Stimulated activated CD4-positive, alpha-beta T cell treated with anti-CD3 and anti-CD28 coated beads, Interleukin-2, amount 100 ng/mL, for 4 hours (primary cell): ENCODE measurements around the gene COL6A1.
"Not testable (repeated sequence)": the region's sequence is repeated elsewhere in the genome, so short reads cannot be mapped to it uniquely, and the experiment has no call there.

Experiments used
- DNase-seq: peaks from one replicate; pipeline ENCODE4 v3.0.0-alpha.2; 2020; ENCODE audit warnings: low read depth

Gene COL6A1

DNA sequence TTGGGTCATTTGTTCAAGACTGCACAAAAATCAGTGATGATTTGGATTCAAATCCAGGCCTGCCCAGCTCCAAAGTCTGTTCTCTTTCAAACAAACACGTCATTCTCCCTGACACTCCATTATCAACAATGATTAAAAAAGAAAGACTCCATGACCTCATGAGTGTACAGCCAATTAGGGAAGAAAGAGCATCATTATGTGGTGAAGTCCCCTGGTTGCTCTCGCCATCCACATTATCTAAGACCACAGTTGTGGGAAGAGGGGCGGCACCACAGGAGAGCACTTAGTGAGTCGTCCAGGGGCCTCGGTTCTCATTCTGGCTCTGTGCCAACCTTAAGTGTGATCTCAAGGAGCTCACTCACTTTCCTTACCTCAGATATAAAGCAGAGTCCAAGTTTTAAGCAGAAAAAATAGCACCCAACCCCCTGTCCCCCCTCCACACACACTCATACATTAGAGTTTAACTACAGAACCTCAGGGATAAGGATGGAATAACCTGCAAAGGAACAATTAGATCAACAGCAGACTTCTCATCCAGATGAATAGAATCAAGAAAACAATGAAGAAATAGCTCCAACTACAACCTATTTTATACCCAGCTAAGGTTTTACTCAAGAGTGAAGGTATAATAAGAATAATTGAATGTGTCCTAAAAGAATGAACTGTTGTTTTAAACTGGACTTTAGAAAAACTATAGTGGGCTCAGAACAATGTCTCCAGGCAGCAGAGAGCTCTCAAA, 47.8 kb downstream of the COL6A1 start:
- no peak for DNase-seq

- no peak for DNase-seq
These were observed 49.9 kb downstream of the COL6A1 start for GRCh38 chr21:46031484-46031883.

- DNase-seq: no peak
These were observed 50.5 kb downstream of the COL6A1 start for GRCh38 chr21:46032100-46032499.

DNA sequence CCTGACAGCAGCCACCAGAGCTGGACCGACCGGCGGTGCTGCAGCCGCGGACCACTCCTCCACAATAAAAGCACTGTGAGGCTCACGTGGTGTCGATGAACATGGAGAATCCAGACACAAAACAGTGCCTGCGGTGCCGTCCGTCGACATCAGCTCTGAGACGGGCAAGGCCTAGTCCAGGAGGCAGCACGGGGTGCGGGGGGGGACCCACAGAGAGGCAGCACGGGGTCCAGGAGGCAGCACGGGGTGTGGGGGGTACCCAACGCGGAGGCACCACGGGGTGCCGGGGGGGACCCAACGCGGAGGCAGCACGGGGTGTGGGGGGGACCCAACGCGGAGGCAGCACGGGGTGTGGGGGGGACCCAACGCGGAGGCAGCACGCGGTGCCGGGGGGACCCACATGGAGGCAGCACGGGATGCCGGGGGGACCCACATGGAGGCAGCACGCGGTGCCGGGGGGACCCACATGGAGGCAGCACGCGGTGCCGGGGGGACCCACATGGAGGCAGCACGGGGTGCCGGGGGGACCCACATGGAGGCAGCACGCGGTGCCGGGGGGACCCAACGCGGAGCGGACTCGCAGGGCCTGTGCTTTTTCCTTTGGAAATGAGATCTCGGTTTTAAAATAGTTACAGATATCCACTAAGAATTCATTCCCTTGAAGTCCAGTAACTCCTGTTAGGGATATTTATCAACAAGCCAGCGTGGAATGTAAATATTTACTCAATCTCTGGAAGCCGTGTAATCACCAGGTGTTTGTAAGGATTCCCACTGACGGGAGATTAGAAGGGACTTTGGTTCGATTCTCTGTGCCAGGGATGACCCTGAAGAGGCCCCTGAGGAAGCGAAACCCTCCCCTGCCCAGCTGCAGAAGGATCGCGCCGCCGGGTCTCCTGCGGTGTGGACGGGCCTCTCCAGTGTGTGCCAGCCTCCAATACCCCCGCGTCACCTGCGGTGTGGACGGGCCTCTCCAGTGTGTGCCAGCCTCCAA, 52.1 kb downstream of the COL6A1 start:
- DNase-seq: no peak

GRCh38 chr21:46035809-46036695, 54.5 kb downstream of the COL6A1 start:
- DNase-seq: no peak

- no peak for DNase-seq
These were observed 55.2 kb downstream of the COL6A1 start for GRCh38 chr21:46036696-46037330.

DNA sequence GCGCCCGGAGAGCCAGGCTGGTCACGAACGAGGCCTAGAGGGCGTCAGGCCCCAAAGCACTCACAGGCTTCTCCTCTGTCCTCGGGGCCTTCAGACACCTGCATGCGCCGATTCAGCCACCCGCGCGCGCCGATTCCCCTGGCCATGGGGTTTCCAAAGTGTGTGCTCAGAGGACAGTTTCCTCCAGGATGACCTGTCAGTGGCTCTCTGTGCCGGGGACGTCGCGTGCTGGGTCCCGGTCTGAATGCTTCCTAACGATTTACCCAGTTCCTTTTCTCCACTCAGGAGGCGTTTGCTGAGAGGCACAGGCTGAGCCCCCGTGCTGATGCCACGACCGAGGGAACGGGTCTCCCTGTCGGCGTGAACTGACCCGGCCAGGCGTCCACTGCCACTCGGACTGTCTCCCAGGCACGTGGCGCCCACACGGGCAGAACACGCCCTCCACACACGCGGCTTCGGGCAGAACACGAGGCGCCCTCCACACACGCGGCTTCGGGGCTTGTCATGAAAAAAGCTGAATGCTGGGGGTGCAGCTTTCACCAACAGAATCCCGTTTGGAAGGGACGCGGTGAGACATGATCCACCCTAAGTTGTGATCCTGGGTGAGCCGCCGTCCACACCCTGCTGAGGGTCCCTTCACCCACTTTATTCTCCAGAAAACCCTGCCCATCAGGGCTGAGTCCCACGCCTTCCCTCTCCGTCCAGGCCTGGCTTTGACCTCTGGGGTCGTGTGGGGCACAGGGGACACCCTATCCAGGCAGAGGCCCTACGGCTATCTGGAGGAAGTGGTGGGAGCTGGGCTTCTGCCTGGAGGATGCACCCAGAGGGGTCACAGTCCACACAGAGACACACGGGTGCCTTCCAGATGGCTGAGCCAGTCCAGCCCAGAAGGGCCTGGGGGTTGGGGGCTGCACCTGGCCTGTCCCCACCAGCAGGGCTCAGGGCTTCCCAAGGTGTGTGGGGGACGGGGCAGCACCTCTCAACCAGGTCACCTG, 56.1 kb downstream of the COL6A1 start:
- DNase-seq: no peak

GRCh38 chr21:46038341-46038829, 56.8 kb downstream of the COL6A1 start:
- DNase-seq: no peak

DNA sequence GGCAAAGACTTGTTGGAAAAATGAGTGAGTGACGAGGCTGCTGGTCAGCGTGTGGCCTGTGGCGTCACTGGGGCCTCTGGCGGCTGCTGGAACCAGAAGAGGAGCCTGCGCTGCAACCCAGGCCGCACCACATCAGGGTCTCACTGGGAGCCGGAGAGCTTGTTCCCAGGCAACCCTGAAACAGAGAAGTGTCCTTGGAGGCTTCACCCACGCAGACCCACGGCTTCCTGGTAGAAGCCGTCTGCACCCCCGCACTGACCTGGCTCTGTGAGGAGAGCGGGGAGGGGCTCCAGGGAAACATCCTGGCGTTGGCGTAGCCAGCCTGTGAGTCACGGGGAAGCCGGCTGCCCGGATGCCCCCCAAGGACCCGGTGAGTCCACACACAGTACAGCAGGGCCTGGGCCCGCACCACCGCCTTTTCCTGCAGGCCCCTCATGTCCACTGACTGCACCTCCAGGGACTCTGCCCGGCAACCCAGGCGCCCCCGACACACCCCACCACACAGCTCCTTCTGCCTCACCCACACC, 57.4 kb downstream of the COL6A1 start:
- DNase-seq: no peak

DNA sequence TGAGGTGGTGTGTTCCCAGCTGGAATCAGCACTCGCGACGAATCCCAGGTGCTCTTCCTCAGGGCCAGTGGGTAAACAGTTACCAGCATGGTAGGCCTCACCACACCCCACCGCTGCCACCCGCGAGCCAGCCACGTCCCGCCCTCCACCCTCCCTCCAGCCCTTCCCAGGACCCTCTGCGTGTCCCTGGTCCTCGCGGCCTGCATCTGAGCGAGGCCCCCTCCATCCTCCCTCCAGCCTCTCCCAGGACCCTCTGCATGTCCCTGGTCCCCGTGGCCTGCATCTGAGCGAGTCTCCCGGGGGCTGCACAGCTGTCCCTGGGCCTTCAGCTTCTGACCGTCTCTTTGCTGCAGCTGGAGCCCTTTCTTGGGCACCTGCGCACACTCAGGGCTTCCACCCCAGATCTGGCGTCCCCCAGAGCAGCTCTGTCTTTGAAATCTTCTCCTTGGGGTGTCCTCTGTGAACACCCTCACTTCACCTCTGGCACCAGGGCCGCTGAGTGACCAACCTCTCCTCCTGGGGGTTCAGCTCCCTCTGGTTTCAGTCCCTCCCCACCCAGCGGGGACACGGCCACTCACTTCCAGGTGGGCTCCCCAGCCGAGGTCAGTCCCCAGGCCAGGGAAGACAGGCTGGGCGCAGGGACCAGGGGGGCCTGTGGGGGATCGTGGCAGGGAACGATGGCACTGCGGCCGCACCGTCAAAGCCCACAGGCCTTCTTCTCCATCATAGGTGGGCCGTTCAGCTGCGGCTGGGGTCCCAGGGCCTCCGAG, 58.5 kb downstream of the COL6A1 start:
- DNase-seq: no peak

GRCh38 chr21:46040707-46041106, 59.1 kb downstream of the COL6A1 start:
- no peak for DNase-seq

GRCh38 chr21:46041183-46041582, 59.6 kb downstream of the COL6A1 start:
- DNase-seq: no peak

- no peak for DNase-seq
These were observed 63.6 kb downstream of the COL6A1 start for GRCh38 chr21:46045154-46045553.

GRCh38 chr21:46046471-46046870, 64.9 kb downstream of the COL6A1 start:
- no peak for DNase-seq

DNA sequence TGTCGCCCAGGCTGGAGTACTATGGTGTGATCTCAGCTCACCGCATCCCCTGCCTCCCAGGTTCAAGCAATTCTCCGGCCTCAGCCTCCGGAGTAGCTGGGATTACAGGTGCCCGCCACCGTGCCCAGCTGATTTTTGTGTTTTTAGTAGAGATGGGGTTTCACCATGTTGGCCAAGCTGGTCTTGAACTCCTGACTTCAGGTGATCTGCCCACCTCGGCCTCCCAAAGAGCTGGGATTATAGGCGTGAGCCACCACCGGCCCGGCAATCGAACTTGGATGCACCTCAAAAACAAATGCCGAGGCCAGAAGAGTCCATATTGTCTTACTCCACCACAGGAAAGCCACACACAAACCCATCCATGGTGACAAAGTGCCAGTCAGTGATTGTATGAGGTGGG, 65.3 kb downstream of the COL6A1 start:
- DNase-seq: not testable (repeated sequence)

GRCh38 chr21:46048926-46049889, 67.6 kb downstream of the COL6A1 start:
- DNase-seq: no peak

DNA sequence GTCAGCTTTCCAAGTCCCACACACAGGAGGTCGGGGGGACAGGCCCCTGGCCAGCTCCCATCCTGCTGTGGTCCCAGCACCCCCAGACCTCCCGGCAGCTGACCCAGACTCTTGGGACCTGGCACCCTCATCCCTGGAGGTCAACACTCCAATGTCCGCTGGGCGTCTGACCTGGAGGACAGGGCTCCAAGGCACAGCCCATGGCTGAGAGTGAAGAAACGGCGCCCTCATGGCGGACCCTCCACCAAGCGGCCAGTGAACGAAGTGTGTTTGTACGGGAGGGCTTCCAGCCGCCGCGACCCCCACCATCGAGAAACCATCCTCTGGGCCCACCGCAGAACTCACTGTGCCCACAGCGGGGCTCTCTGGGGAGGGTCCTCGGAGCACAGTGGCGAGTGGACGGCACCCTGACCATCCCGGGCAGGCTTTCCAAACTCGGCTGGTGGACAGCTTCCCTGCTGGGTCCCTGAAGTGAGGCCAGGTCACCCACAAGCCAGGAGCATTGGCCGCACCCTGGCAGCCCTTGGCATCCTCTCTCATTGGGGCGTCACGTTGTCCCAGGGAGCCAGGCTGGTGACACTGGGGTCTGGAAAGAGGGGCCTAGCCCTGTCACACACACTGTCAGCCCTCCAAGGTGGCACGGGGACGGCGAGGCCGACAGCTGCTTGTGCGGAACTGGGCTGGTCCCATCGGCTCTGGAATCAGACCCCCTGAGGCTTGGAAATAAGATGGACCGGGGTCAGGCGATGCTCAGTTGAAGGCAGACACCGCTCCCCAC, 68.5 kb downstream of the COL6A1 start:
- no peak for DNase-seq
